IPS-18a (cell line): ENCODE results near the gene SPOCK1.

Experiments
- H3K27ac ChIP-seq: one replicate; pipeline ENCODE4 v1.5.1; 2013; ENCODE audit warnings: low read length
- H3K27me3 ChIP-seq: one replicate; pipeline ENCODE4 v1.6.1; 2013; ENCODE audit warnings: mild to moderate bottlenecking, low read length; ENCODE audit not compliant: control insufficient read depth, insufficient read depth
- H3K36me3 ChIP-seq: one replicate; pipeline ENCODE4 v1.6.1; 2013; ENCODE audit warnings: low read depth, low read length; ENCODE audit not compliant: control insufficient read depth
- H3K4me1 ChIP-seq: one replicate; pipeline ENCODE4 v1.6.1; 2013; ENCODE audit warnings: low read depth, low read length; ENCODE audit not compliant: control insufficient read depth
- H3K4me3 ChIP-seq: one replicate; pipeline ENCODE4 v1.5.1; 2013; ENCODE audit warnings: low read length
- H3K9ac ChIP-seq: one replicate; pipeline ENCODE4 v1.6.1; 2013; ENCODE audit warnings: mild to moderate bottlenecking, low read length, moderate library complexity
- H3K9me3 ChIP-seq: one replicate; pipeline ENCODE4 v1.6.1; 2013; ENCODE audit warnings: low read depth, low read length; ENCODE audit not compliant: control insufficient read depth

Gene SPOCK1

DNA sequence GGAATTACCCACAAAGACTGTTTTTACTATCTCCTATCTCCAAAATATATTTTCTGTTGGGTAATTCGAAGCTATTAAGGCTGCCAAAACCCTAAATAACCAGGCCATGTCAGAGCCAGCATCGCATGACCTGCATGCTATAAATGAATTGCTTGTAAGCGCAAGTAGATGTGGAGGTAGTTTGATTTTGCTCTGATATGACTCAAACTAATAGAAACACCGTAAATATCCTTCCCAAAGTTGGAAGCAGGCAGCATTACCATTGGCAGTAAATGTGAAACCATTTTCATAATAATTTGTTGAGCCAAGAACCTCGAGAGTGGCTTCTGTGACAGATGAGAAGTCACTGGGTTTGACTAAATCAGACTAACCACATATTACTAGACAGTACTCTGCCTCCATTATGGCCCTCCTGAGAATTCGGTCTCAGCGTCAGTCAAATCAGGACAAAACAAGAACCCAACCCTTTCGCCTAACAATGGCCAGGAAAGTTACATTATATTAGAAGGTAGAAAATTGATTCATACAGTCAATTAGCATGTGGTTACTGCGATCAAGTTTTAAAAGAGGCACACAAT is 289.8 kb downstream of the SPOCK1 start:
- Histone ChIP-seq H3K4me1 (no peaks in the 10 kb centered on the region), H3K9ac (no peak overlapping the region), H3K27ac (no peak overlapping the region), H3K36me3 (no peaks in the 10 kb centered on the region), H3K4me3 (no peak overlapping the region), H3K27me3 (no peaks in the 10 kb centered on the region), H3K9me3 (no peaks in the 10 kb centered on the region)

- Histone ChIP-seq H3K9me3 (no peaks in the 10 kb centered on the region), H3K36me3 (no peaks in the 10 kb centered on the region), H3K9ac (no peak overlapping the region), H3K27ac (no peak overlapping the region), H3K4me1 (no peaks in the 10 kb centered on the region), H3K4me3 (no peak overlapping the region), H3K27me3 (no peaks in the 10 kb centered on the region)
These were observed 291.9 kb downstream of the SPOCK1 start for GRCh38 chr5:137207023-137207760.

DNA sequence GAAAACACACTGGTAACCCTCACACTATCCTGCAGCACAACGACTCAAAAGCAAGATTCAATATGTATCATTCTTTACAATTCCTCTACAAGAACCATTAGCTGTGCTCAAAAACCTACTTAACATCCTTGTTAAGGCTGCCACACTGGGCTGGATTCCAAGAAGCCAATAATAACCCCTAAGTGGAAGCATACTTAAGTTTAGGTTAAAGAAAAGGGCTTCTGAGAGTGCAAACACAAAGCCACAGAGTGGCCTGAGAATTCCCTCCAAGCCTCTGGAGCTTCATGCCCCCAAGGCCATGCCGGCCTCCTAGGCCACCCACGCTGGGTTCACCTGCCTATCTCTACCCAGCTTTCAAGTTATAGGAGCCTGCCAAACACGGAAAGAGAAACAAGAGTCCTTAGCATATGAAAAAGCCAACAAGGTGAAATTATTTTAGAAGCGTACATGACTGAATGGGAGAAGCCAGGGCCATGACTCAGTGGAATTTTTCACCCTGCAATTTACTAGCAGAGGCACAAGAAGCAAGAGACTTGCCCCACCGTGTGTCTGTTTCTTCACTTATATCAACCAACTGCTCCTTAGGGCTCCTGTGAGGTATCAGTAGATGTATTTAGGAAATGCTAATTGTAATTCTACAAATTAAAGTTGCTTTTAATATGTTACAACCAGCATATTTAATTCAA is 293.0 kb downstream of the SPOCK1 start:
- no peak overlapping the region for H3K27ac ChIP-seq
- H3K4me1 ChIP-seq, result peaks cover 5% of the 10 kb centered on the region
- no peaks in the 10 kb centered on the region for H3K9me3 ChIP-seq
- H3K36me3 ChIP-seq, result no peaks in the 10 kb centered on the region
- no peak overlapping the region for H3K4me3 ChIP-seq
- no peak overlapping the region for H3K9ac ChIP-seq
- H3K27me3 ChIP-seq, result no peaks in the 10 kb centered on the region

- Histone ChIP-seq H3K36me3 (no peaks in the 10 kb centered on the region), H3K9me3 (no peaks in the 10 kb centered on the region), H3K4me1 (peaks cover 12% of the 10 kb centered on the region), H3K9ac (no peak overlapping the region), H3K27ac (no peak overlapping the region), H3K4me3 (no peak overlapping the region), H3K27me3 (no peaks in the 10 kb centered on the region)
These were observed 293.7 kb downstream of the SPOCK1 start for GRCh38 chr5:137205231-137206027.

- no peak overlapping the region for H3K27ac ChIP-seq
- H3K9ac ChIP-seq, result no peak overlapping the region
- H3K36me3 ChIP-seq, result no peaks in the 10 kb centered on the region
- no peak overlapping the region for H3K4me3 ChIP-seq
- no peaks in the 10 kb centered on the region for H3K9me3 ChIP-seq
- peaks cover 15% of the 10 kb centered on the region for H3K4me1 ChIP-seq
- no peaks in the 10 kb centered on the region for H3K27me3 ChIP-seq
These were observed 296.0 kb downstream of the SPOCK1 start for GRCh38 chr5:137203011-137203632.

- Histone ChIP-seq H3K4me3 (no peak overlapping the region), H3K27ac (no peak overlapping the region), H3K4me1 (peaks cover 15% of the 10 kb centered on the region), H3K9ac (no peak overlapping the region), H3K9me3 (no peaks in the 10 kb centered on the region), H3K36me3 (no peaks in the 10 kb centered on the region), H3K27me3 (no peaks in the 10 kb centered on the region)
These were observed 297.2 kb downstream of the SPOCK1 start for GRCh38 chr5:137201876-137202275.

GRCh38 chr5:137200906-137201700 is 298.0 kb downstream of the SPOCK1 start:
- Histone ChIP-seq H3K36me3 (no peaks in the 10 kb centered on the region), H3K27me3 (no peaks in the 10 kb centered on the region), H3K9me3 (no peaks in the 10 kb centered on the region), H3K4me3 (peak overlapping the region; percentile 1), H3K9ac (no peak overlapping the region), H3K27ac (no peak overlapping the region), H3K4me1 (peaks cover 15% of the 10 kb centered on the region)

DNA sequence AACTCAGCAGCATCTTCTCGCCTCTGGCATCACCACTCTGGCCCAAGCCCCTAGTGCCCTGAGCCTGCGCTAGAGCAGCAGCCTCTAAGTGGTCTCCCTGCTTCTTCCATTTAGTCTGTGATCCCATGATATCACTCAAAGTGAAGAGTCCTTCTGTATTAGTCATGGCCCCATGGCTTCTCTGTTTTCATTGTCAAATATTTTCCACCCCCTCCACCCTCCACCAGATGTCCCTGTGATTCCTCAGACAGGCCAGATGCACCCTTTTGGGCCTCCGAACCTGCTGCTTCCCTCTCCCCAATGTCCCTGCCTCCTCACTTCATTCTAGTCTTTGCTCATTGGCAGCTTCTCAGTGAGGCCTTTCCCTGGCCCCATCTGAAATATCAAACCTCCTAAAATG is 299.2 kb downstream of the SPOCK1 start:
- Histone ChIP-seq H3K27ac (no peak overlapping the region), H3K4me3 (no peak overlapping the region), H3K9me3 (no peaks in the 10 kb centered on the region), H3K4me1 (peaks cover 15% of the 10 kb centered on the region), H3K27me3 (no peaks in the 10 kb centered on the region), H3K36me3 (no peaks in the 10 kb centered on the region), H3K9ac (no peak overlapping the region)

- H3K4me1 ChIP-seq, result peaks cover 15% of the 10 kb centered on the region
- H3K27me3 ChIP-seq, result no peaks in the 10 kb centered on the region
- H3K27ac ChIP-seq, result no peak overlapping the region
- H3K4me3 ChIP-seq, result no peak overlapping the region
- H3K9me3 ChIP-seq, result no peaks in the 10 kb centered on the region
- no peak overlapping the region for H3K9ac ChIP-seq
- H3K36me3 ChIP-seq, result no peaks in the 10 kb centered on the region
These were observed 299.9 kb downstream of the SPOCK1 start for GRCh38 chr5:137199201-137199600.

DNA sequence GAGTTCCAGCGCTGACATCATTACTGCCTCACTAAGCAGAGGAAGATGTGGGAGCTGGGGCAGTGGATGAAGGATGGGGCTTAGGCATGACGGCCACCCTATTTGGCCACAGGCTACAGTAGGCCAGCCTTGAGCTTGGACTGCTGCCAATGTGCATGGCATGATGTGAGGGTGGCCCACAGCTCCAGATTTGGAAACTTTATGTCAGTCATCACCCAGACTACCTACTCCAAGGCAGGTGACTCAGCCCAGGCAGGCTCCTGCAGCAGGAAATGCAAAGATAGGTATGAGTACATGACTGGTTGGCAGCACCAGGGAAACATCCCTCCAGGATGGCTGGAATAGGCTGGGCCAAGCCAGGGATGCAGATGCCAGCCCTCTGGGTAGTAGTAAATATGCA is 303.6 kb downstream of the SPOCK1 start:
- peaks cover 4% of the 10 kb centered on the region for H3K4me1 ChIP-seq
- no peaks in the 10 kb centered on the region for H3K36me3 ChIP-seq
- H3K27ac ChIP-seq, result no peak overlapping the region
- no peaks in the 10 kb centered on the region for H3K27me3 ChIP-seq
- H3K9me3 ChIP-seq, result no peaks in the 10 kb centered on the region
- H3K4me3 ChIP-seq, result no peak overlapping the region
- H3K9ac ChIP-seq, result no peak overlapping the region
